Measurements from ENCODE around the gene CTBP2.

CTBP2 gene

GRCh38 chr10:124955868-124956267 is 204.5 kb downstream of the CTBP2 start:
- no peak for DNase-seq

GRCh38 chr10:124955243-124955642 is 205.1 kb downstream of the CTBP2 start:
- no peak for DNase-seq

- DNase-seq, result no peak
Observed at GRCh38 chr10:124953421-124953820, 206.9 kb downstream of the CTBP2 start.

- no peak for DNase-seq
Observed at GRCh38 chr10:124952123-124952522, 208.2 kb downstream of the CTBP2 start.

GRCh38 chr10:124949543-124949942 is 210.8 kb downstream of the CTBP2 start:
- DNase-seq, result no peak

GRCh38 chr10:124946945-124947344 is 213.4 kb downstream of the CTBP2 start:
- no peak for DNase-seq

GRCh38 chr10:124944982-124945381 is 215.4 kb downstream of the CTBP2 start:
- DNase-seq, result no peak

GRCh38 chr10:124943301-124944092 is 216.9 kb downstream of the CTBP2 start:
- DNase-seq, result peak in 1 of 2 experiments; percentile 47

- no peak for DNase-seq
Observed at GRCh38 chr10:124942317-124943169, 217.8 kb downstream of the CTBP2 start.

GRCh38 chr10:124941823-124942222 is 218.5 kb downstream of the CTBP2 start, which contains the start of gene ZRANB1:
Gene ZRANB1 (plus strand): TSS chr10:124942123. CDS start chr10:124942494, 371 bp downstream.
- no peak for DNase-seq

GRCh38 chr10:124939290-124939689 is 221.1 kb downstream of the CTBP2 start:
- DNase-seq, result no peak

GRCh38 chr10:124936813-124937212 is 223.6 kb downstream of the CTBP2 start:
- DNase-seq, result no peak

- DNase-seq, result no peak
Observed at GRCh38 chr10:124935946-124936345, 224.4 kb downstream of the CTBP2 start.
